Neutrophil (primary cell): Measurements from ENCODE around the gene LIMS4.
"Not testable (repeated sequence)": the region's sequence is repeated elsewhere in the genome, so short reads cannot be mapped to it uniquely, and the experiment has no call there.

Source experiments
- H3K27ac ChIP-seq: fragments of 200-600 bp; sonication (generic); 2 replicates; pipeline ENCODE4 v1.5.1; 2016; ENCODE audit warnings: mild to moderate bottlenecking, moderate library complexity
- H3K27me3 ChIP-seq: fragments of 200-600 bp; sonication (generic); 2 replicates; pipeline ENCODE4 v1.6.0; 2016; ENCODE audit warnings: mild to moderate bottlenecking
- H3K36me3 ChIP-seq: fragments of 200-600 bp; sonication (generic); 2 replicates; pipeline ENCODE4 v1.5.1; 2017
- H3K4me1 ChIP-seq, 2 experiments: fragments of 200-600 bp in 1 of 2; sonication (generic) in 1 of 2; 1 replicate in 1 of 2; 2 replicates in 1 of 2; pipeline versions ENCODE4 v1.5.1 to v1.6.1; 2013 to 2016; ENCODE audit warnings: low read depth in 1 of 2, low read length in 1 of 2, mild to moderate bottlenecking in 1 of 2, moderate library complexity in 1 of 2; ENCODE audit not compliant: control insufficient read depth in 1 of 2, insufficient read depth in 1 of 2
- H3K4me3 ChIP-seq, 2 experiments: fragments of 200-600 bp in 1 of 2; sonication (generic) in 1 of 2; 1 replicate in 1 of 2; 2 replicates in 1 of 2; pipeline ENCODE4 v1.5.1; 2013 to 2016; ENCODE audit warnings: low read depth in 1 of 2, low read length in 1 of 2, mild to moderate bottlenecking in 1 of 2, moderate library complexity in 1 of 2
- H3K9me3 ChIP-seq: fragments of 200-600 bp; sonication (generic); 2 replicates; pipeline ENCODE4 v1.5.1; 2016

The LIMS4 gene, protein sequence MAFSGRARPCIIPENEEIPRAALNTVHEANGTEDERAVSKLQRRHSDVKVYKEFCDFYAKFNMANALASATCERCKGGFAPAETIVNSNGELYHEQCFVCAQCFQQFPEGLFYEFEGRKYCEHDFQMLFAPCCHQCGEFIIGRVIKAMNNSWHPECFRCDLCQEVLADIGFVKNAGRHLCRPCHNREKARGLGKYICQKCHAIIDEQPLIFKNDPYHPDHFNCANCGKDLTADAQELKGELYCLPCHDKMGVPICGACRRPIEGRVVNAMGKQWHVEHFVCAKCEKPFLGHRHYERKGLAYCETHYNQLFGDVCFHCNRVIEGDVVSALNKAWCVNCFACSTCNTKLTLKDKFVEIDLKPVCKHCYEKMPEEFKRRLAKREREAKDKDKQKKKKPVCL

DNA sequence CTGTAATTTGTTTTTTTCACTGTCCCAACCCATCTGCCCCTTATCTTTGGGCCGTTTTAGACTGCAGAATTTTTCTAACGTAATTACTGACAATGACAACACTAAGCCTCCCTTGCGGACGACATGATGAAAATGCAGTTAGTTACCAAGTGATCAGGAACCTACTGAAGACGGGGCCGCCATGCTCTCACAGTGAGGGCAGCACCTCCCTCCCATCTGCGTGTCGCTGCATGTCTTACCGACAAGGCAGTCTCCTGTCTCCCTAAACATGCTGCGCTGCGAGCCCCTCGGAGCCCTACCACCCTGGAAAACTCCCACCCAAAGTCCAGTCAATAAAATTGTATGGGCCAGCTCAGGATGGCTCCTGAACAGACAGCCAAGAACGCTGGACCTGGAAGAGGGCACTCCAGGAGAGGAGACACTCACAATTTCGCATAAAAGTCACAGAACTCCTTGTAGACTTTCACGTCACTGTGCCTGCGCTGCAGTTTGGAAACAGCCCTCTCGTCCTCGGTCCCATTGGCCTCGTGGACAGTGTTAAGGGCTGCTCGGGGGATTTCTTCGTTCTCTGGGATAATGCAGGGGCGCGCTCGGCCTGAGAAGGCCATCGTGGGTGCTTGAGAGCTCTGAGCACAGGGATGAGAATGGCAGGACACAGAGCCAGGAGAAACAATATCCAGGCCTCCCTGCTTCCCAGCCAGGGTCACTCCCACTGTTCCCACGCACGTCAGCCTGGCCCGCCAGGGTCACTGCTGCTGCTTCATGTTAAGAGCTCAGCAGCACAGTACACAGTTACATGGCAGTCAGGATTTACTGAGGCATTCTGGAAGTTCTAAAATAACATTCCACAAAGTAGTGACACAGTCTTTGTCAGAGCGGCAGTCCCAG lies at the start of gene LIMS4:
Gene LIMS4 (minus strand): TSS at position 646 of the 888 bp plus-strand sequence. CDS start 38 bp downstream, at position 608.
- H3K4me3 ChIP-seq, H3K27ac ChIP-seq, H3K9me3 ChIP-seq, H3K4me1 ChIP-seq, H3K36me3 ChIP-seq, H3K27me3 ChIP-seq: not testable (repeated sequence)

GRCh38 chr2:110499755-110500377 lies 27.2 kb upstream of the LIMS4 start:
- H3K9me3 ChIP-seq, H3K27ac ChIP-seq, H3K36me3 ChIP-seq, H3K4me1 ChIP-seq, H3K4me3 ChIP-seq, H3K27me3 ChIP-seq: not testable (repeated sequence)

DNA sequence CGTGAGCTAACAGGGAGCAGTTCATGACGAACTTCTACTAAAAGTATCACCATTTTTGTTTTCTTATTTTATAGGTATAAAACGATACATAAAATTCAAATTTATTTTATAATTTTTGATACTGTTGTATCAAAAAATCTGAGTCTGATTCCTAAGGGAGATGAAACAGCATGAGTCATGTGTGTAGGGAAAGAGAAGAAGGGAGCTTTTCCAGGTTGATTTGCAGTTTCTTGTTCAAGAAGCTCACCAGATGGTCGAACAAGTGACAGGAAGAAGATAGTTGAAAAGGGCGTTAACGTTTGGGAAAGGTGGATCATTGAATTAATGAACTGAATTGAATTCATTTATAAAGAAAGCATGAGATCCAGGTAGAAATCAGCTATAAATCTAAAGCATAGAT lies 23.4 kb upstream of the LIMS4 start:
- not testable (repeated sequence) for H3K9me3 ChIP-seq, H3K4me3 ChIP-seq, H3K27me3 ChIP-seq, H3K4me1 ChIP-seq, H3K36me3 ChIP-seq, H3K27ac ChIP-seq

GRCh38 chr2:110494488-110494887 lies 21.9 kb upstream of the LIMS4 start:
- H3K27me3 ChIP-seq, H3K4me3 ChIP-seq, H3K4me1 ChIP-seq, H3K36me3 ChIP-seq, H3K9me3 ChIP-seq, H3K27ac ChIP-seq: not testable (repeated sequence)

GRCh38 chr2:110488991-110489390 lies 16.4 kb upstream of the LIMS4 start:
- H3K27ac ChIP-seq, H3K27me3 ChIP-seq: not testable (repeated sequence)

DNA sequence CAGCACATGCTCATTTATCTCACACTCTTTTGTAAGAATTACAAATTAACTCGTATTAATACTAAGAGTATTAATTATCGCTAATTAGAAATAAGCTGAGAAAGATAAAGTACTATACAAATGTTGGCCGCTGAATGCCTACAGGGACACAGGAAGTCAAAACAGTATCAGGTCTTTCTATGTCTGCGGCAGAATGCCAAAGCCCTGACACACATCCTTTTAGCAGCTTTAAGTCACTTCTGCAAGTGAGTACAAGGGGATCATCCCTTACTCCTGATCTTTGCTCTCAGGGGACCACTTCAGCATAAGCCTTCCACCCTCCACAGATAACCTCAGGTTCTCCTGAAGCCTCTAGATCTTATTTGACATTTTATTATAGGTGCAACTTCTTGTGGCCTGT lies 10.1 kb upstream of the LIMS4 start:
- H3K4me1 ChIP-seq, H3K9me3 ChIP-seq, H3K36me3 ChIP-seq, H3K4me3 ChIP-seq, H3K27me3 ChIP-seq, H3K27ac ChIP-seq: not testable (repeated sequence)

More at GRCh38 chr2:110488991-110489390, 16.4 kb upstream of the LIMS4 start:
- H3K9me3 ChIP-seq, H3K4me3 ChIP-seq, H3K36me3 ChIP-seq, H3K4me1 ChIP-seq: not testable (repeated sequence)

GRCh38 chr2:110481200-110481599 lies 8.6 kb upstream of the LIMS4 start:
- H3K4me1 ChIP-seq = not testable (repeated sequence)

DNA sequence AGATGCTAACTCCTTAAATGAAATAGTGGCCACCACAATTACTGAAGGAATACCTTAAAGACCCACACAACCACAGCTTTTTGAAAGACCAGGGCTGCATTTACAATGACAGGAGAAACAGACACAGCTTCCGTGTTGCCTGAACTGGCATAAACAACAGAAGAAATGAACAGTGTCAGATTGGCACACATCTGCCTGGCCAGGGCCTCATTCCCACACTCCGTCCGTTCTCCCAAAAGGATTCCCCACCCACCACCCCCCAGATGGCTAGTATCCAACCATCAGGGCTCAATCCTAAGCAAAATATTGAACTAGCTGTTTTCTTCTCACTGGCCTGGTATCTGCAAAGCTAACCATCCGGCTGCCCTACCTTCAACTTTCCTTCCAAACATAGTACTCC lies 7.5 kb upstream of the LIMS4 start:
- H3K27me3 ChIP-seq, H3K27ac ChIP-seq, H3K4me1 ChIP-seq, H3K36me3 ChIP-seq, H3K9me3 ChIP-seq, H3K4me3 ChIP-seq: not testable (repeated sequence)

More at GRCh38 chr2:110481200-110481599, 8.6 kb upstream of the LIMS4 start:
- H3K9me3 ChIP-seq, H3K27me3 ChIP-seq, H3K27ac ChIP-seq, H3K36me3 ChIP-seq, H3K4me3 ChIP-seq: not testable (repeated sequence)

DNA sequence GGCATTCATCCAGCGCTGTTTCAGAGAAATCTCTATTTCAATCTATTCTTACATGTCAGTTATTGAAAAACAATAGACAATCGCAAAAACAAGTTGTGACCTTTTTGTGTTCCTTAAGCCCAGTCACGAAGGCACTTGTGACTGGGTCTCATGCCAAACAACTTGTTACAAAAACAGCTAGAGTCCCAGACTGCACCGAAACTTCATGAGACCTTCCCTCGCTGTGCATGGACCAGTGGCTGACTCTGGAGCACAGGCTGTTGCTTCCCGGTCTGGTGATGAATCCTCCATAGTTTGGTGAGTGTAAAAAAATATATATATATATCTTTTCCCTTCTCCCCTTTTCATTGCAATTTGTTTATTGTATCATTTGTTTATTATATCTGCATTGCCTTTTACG lies 4.8 kb upstream of the LIMS4 start:
- H3K9me3 ChIP-seq, H3K4me3 ChIP-seq, H3K36me3 ChIP-seq, H3K27ac ChIP-seq, H3K4me1 ChIP-seq, H3K27me3 ChIP-seq: not testable (repeated sequence)

GRCh38 chr2:110476952-110477351 lies 4.3 kb upstream of the LIMS4 start:
- not testable (repeated sequence) for H3K4me3 ChIP-seq, H3K27ac ChIP-seq, H3K36me3 ChIP-seq, H3K9me3 ChIP-seq, H3K4me1 ChIP-seq, H3K27me3 ChIP-seq

- H3K9me3 ChIP-seq, H3K4me3 ChIP-seq, H3K36me3 ChIP-seq, H3K27me3 ChIP-seq, H3K4me1 ChIP-seq, H3K27ac ChIP-seq: not testable (repeated sequence)
Measured at GRCh38 chr2:110475627-110476359, 3.2 kb upstream of the LIMS4 start.

- H3K27me3 ChIP-seq, H3K4me3 ChIP-seq, H3K36me3 ChIP-seq, H3K4me1 ChIP-seq, H3K27ac ChIP-seq, H3K9me3 ChIP-seq: not testable (repeated sequence)
Measured at GRCh38 chr2:110474898-110475297, 2.3 kb upstream of the LIMS4 start.

DNA sequence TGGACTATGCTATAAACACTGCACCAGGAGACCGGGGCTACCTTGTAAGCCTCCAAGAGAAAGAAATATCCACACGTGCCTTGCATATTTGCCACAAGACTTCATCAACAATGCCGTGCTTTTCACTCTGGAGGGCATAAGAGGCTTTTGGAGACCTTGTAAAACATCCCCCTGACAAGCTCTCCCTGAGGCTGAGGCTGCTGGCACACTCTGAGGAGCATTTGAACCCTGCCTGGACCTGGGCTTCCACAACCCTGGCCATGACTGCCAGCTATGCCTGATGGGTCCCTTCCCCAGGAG lies 393 bp upstream of the LIMS4 start:
- H3K36me3 ChIP-seq, H3K4me3 ChIP-seq, H3K27me3 ChIP-seq, H3K4me1 ChIP-seq, H3K9me3 ChIP-seq, H3K27ac ChIP-seq: not testable (repeated sequence)
